Gastroesophageal sphincter (tissue), 3 donors: Measurements from ENCODE around the gene PTPRG.

Experiments used
- CTCF ChIP-seq, 4 experiments: fragments of 200-600 bp in 2 of 4; fragments of 450-650 bp in 2 of 4; sonication (generic) in 1 of 4; IDR thresholded peaks; one replicate each; pipeline ENCODE4 v1.5.1; 2017 to 2019; ENCODE audit warnings: antibody characterized with exemption in 4 of 4, mild to moderate bottlenecking in 2 of 4, moderate library complexity in 2 of 4
- EP300 ChIP-seq: sonication (generic); formaldehyde crosslinking; IDR thresholded peaks from one replicate; pipeline ENCODE4 v1.6.1; 2017; ENCODE audit warnings: antibody characterized with exemption, mild to moderate bottlenecking
- POLR2A ChIP-seq, 2 donors: fragments of 450-650 bp; IDR thresholded peaks; one replicate each; pipeline ENCODE4 v1.6.1; 2017; ENCODE audit warnings: antibody characterized with exemption in 2 of 2, mild to moderate bottlenecking in 2 of 2, moderate library complexity in 1 of 2
- POLR2AphosphoS5 ChIP-seq: sonication (generic); formaldehyde crosslinking; IDR thresholded peaks from one replicate; pipeline ENCODE4 v1.6.1; 2017; ENCODE audit warnings: antibody characterized with exemption

GRCh38 chr3:61803983-61804382, 242.6 kb downstream of the PTPRG start:
- TF ChIP-seq CTCF (IDR thresholded peaks at IDR 0.05) (no peak), EP300 (no peak), POLR2AphosphoS5 (no peak), POLR2A (IDR thresholded peaks at IDR 0.05) (no peak)
